A549 treated with AZD9567 at 1 μM for 4 hours (cell line): ENCODE measurements around the gene APOL5. TPM values are rescaled to one million over a fixed set of nuclear protein-coding genes. Genes with fewer than 3 reads are reported as not detected.

Experiments used
- total RNA-seq: library from RNA; stranded (reverse); fragments of 200-300 nt; extraction: Qiagen RNA extraction; gene quantifications from 5 replicates; pipeline ENCODE4 v1.2.3, GENCODE V29; 2022; ENCODE audit not compliant: insufficient read depth

The APOL5 gene
- total RNA-seq: not detected in 5 replicates

GRCh38 chr22:35717572-35717971 is at the start of gene APOL5:
TSS of gene APOL5 (plus strand) at chr22:35717872. CDS start at chr22:35717872, 0 bp downstream.

Other genes starting within 250 kb of the APOL5 start
- gene RASD2, start 177.0 kb upstream of the APOL5 start, total RNA-seq: 0.57 to 0.80 TPM (median 0.72 TPM) in 5 replicates
- gene MB, start 100.5 kb upstream of the APOL5 start, total RNA-seq: 6.6 to 9.0 TPM (median 7.4 TPM) in 4 of 5 replicates, not detected in the other
- 1.0 to 1.3 TPM (median 1.2 TPM) in 5 replicates for gene APOL6, start 69.4 kb upstream of the APOL5 start, total RNA-seq